Astrocyte (in vitro differentiated cells and primary cell): Measurements from ENCODE around the gene TMEM267.

Experiments used
- EZH2 ChIP-seq: IDR thresholded peaks from 2 replicates; pipeline ENCODE4 v1.6.1; 2012; ENCODE audit warnings: mild to moderate bottlenecking, low read length, inconsistent platforms; ENCODE audit not compliant: insufficient read depth
- TF ChIP-seq, protein P1 (sequence below): IDR thresholded peaks from 2 replicates; pipeline ENCODE4 v1.5.1; 2011; ENCODE audit warnings: low read depth, mild to moderate bottlenecking, inconsistent platforms, low read length, moderate library complexity; ENCODE audit not compliant: insufficient read depth

DNA sequence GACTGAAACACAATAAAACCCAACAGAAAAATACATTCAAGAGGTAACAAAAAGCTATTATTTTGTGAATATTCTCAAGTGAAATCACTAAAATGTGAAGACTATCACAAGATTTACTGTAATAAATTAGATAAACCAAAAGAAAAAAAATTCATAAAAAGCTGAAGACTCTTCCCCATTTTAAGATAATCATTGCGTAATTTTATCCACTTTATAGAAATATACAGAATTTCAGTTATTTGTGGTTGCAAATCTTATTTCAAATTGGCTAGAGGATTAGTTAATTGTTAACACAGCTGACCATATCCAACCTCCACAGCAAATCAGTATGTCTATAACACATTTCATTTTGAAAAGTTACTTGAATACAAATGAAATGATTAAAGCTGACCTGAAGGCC is 7.7 kb upstream of the TMEM267 start:
- TF ChIP-seq, protein P1, sequence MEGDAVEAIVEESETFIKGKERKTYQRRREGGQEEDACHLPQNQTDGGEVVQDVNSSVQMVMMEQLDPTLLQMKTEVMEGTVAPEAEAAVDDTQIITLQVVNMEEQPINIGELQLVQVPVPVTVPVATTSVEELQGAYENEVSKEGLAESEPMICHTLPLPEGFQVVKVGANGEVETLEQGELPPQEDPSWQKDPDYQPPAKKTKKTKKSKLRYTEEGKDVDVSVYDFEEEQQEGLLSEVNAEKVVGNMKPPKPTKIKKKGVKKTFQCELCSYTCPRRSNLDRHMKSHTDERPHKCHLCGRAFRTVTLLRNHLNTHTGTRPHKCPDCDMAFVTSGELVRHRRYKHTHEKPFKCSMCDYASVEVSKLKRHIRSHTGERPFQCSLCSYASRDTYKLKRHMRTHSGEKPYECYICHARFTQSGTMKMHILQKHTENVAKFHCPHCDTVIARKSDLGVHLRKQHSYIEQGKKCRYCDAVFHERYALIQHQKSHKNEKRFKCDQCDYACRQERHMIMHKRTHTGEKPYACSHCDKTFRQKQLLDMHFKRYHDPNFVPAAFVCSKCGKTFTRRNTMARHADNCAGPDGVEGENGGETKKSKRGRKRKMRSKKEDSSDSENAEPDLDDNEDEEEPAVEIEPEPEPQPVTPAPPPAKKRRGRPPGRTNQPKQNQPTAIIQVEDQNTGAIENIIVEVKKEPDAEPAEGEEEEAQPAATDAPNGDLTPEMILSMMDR = no peak
- no peak for TF ChIP-seq EZH2
